Measurements from ENCODE around the gene ACOXL.

Gene ACOXL

GRCh38 chr2:110780461-110780860 lies 48.1 kb downstream of the ACOXL start:
- H3K27ac ChIP-seq (ENCODE audit: extremely low read depth, low read depth, low read length): no peak overlapping the region
- no peaks in the 10 kb centered on the region for H3K36me3 ChIP-seq (ENCODE audit: control insufficient read depth in 2 of 2, insufficient read depth in 1 of 2, low read length in 2 of 2)
- CTCF ChIA-PET: interaction anchor here (0.6 to 0.7 kb wide), 2 partner anchors 36 to 97 kb away, joined by 3 to 5 read pairs; no protein-coding TSS in a partner anchor
- H3K9me3 ChIP-seq (ENCODE audit: control insufficient read depth, insufficient read depth, low read depth, low read length): no peaks in the 10 kb centered on the region
- TF ChIP-seq ZNF155 (tag by site-specific recombination; IDR thresholded peaks at IDR 0.05) (no peak), ZFP69B (tag by site-specific recombination; IDR thresholded peaks at IDR 0.05) (no peak), KLF7 (tag by site-specific recombination; IDR thresholded peaks at IDR 0.05; ENCODE audit: borderline replicate concordance) (no peak)
- TF ChIP-seq, protein P1, sequence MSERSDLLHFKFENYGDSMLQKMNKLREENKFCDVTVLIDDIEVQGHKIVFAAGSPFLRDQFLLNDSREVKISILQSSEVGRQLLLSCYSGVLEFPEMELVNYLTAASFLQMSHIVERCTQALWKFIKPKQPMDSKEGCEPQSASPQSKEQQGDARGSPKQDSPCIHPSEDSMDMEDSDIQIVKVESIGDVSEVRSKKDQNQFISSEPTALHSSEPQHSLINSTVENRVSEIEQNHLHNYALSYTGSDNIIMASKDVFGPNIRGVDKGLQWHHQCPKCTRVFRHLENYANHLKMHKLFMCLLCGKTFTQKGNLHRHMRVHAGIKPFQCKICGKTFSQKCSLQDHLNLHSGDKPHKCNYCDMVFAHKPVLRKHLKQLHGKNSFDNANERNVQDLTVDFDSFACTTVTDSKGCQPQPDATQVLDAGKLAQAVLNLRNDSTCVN (tag by site-specific recombination; optimal IDR thresholded peaks at IDR 0.05): no peak
- no peaks in the 10 kb centered on the region for H3K4me1 ChIP-seq (ENCODE audit: control insufficient read depth, insufficient read depth, low read length)
- no peak overlapping the region for H3K4me3 ChIP-seq (ENCODE audit: low read depth, low read length)
- POLR2A ChIA-PET: no interaction called here

DNA sequence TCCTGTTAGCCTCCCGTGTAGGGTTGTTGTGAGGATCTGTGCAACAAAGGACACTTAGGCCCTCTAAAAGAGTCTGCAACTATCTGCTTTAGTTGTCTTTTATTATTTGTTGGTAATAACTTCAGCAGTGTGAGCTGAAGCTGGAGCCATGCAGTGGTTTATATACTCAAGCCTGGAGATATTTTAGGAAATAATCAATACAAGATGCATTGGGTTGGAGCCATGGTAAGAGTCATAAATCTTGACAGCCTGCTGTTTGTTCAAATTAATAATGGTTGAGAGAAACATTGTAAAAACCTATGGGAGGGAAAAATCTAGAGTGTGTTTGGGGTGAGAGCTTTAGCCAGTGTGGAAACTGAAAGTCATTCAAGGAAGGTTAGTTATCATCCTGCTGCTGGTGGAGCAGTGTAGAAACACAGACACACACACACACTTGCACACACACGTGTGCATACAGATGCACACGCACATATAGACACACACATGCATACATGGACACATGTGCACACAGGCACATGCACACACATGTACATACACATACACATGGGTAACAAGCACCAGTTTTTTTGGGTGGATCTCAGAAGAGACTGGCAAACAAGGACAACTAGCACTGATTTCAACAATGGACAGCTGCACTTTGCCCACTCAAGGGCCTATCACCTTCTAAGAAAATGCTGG lies 51.0 kb downstream of the ACOXL start:
- POLR2A ChIA-PET: no interaction called here
- H3K4me1 ChIP-seq (ENCODE audit: control insufficient read depth, insufficient read depth, low read length): no peaks in the 10 kb centered on the region
- CTCF ChIA-PET: interaction anchor here (1.4 kb wide), 1 partner anchor 28 kb away, joined by 3 read pairs; no protein-coding TSS in a partner anchor

DNA sequence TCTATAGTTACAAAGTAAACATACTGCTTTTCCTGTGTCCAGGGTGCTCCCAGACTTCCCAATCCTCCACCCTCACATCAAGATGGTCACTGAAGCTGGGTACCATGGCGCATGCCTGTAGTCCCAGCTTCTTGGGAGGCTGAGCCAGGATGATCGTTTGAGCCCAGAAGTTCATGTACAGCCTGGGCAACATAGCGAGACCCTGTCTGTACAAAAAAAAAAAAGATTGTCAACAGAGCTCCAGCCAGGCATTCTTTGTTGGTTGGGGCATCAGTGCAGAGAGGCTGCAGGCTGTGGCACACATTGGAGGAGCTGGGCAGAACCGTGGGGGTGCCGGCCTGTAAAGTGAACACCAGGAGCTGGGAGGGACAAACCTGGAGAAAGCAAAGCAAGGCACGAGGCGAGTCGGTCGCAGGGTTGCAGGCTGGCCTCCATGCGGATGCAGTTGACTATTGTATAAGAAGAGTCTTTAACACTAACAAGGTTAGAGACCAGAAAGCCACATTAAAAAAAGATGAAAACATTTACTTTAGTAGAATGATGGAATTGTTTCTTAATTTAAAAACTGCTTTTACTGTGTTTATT lies 51.8 kb downstream of the ACOXL start:
- no peaks in the 10 kb centered on the region for H3K4me1 ChIP-seq (ENCODE audit: control insufficient read depth, insufficient read depth, low read length)
- H3K27ac ChIP-seq (ENCODE audit: extremely low read depth, low read depth, low read length): no peak overlapping the region
- no peaks in the 10 kb centered on the region for H3K36me3 ChIP-seq (ENCODE audit: control insufficient read depth in 2 of 2, insufficient read depth in 1 of 2, low read length in 2 of 2)
- H3K4me3 ChIP-seq (ENCODE audit: low read depth, low read length): no peak overlapping the region
- POLR2A ChIA-PET: no interaction called here
- no peaks in the 10 kb centered on the region for H3K9me3 ChIP-seq (ENCODE audit: control insufficient read depth, insufficient read depth, low read depth, low read length)
- CTCF ChIA-PET: interaction anchor here (1.4 kb wide), 1 partner anchor 28 kb away, joined by 3 read pairs; no protein-coding TSS in a partner anchor
- no peak for TF ChIP-seq ZNF704 (tag by site-specific recombination; IDR thresholded peaks at IDR 0.05)
- TF ChIP-seq, protein P2, sequence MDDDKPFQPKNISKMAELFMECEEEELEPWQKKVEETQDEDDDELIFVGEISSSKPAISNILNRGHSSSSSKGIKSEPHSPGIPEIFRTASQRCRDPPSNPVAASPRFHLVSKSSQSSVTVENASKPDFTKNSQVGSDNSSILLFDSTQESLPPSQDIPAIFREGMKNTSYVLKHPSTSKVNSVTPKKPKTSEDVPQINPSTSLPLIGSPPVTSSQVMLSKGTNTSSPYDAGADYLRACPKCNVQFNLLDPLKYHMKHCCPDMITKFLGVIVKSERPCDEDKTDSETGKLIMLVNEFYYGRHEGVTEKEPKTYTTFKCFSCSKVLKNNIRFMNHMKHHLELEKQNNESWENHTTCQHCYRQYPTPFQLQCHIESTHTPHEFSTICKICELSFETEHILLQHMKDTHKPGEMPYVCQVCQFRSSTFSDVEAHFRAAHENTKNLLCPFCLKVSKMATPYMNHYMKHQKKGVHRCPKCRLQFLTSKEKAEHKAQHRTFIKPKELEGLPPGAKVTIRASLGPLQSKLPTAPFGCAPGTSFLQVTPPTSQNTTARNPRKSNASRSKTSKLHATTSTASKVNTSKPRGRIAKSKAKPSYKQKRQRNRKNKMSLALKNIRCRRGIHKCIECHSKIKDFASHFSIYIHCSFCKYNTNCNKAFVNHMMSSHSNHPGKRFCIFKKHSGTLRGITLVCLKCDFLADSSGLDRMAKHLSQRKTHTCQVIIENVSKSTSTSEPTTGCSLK (tag by site-specific recombination; IDR thresholded peaks at IDR 0.05): no peak
- TF ChIP-seq HOXC10 (CRISPR knock-in tag; IDR thresholded peaks at IDR 0.05): no peak
- no peak for TF ChIP-seq ZNF391 (tag by site-specific recombination; IDR thresholded peaks at IDR 0.05; ENCODE audit: borderline replicate concordance, low read depth)
- no peak for TF ChIP-seq ZNF211 (tag by site-specific recombination; IDR thresholded peaks at IDR 0.05; ENCODE audit: low read depth)
- TF ChIP-seq ZNF623 (tag by site-specific recombination; IDR thresholded peaks at IDR 0.05): no peak
- no peak for TF ChIP-seq ZNF629 (tag by site-specific recombination; IDR thresholded peaks at IDR 0.05)
- TF ChIP-seq ZNF37A (tag by site-specific recombination; IDR thresholded peaks at IDR 0.05): no peak
- no peak for TF ChIP-seq ZNF837 (tag by site-specific recombination; IDR thresholded peaks at IDR 0.05)
- no peak for TF ChIP-seq ZNF280D (tag by site-specific recombination; IDR thresholded peaks at IDR 0.05)
- TF ChIP-seq ZNF548 (tag by site-specific recombination; IDR thresholded peaks at IDR 0.05): no peak
- no peak for TF ChIP-seq ZNF292 (tag by site-specific recombination; IDR thresholded peaks at IDR 0.05; ENCODE audit: borderline replicate concordance, low read depth)
- TF ChIP-seq ZNF692 (tag by site-specific recombination; IDR thresholded peaks at IDR 0.05): no peak
- no peak for TF ChIP-seq TCF7L2 (IDR thresholded peaks at IDR 0.05; ENCODE audit: borderline replicate concordance, low read depth, low read length)
- TF ChIP-seq ZIC2 (tag by site-specific recombination; IDR thresholded peaks at IDR 0.05): no peak

More for the DNA sequence above, 51.0 kb downstream of the ACOXL start:
- TF ChIP-seq ZNF626 (tag by site-specific recombination; IDR thresholded peaks at IDR 0.05) (no peak), ZNF311 (tag by site-specific recombination; IDR thresholded peaks at IDR 0.05; ENCODE audit: borderline replicate concordance) (no peak), ZNF768 (tag by site-specific recombination; IDR thresholded peaks at IDR 0.05) (no peak), ZNF473 (tag by site-specific recombination; IDR thresholded peaks at IDR 0.05) (no peak), HOXA7 (CRISPR knock-in tag; IDR thresholded peaks at IDR 0.05; ENCODE audit: borderline replicate concordance) (no peak), FEZF1 (tag by site-specific recombination; IDR thresholded peaks at IDR 0.05) (no peak), IKZF3 (tag by site-specific recombination; IDR thresholded peaks at IDR 0.05) (no peak), ZNF426 (tag by site-specific recombination; IDR thresholded peaks at IDR 0.05) (no peak)
- Histone ChIP-seq H3K27ac (ENCODE audit: extremely low read depth, low read depth, low read length) (no peak overlapping the region), H3K9me3 (ENCODE audit: control insufficient read depth, insufficient read depth, low read depth, low read length) (no peaks in the 10 kb centered on the region), H3K4me3 (ENCODE audit: low read depth, low read length) (no peak overlapping the region), H3K36me3 (ENCODE audit: control insufficient read depth in 2 of 2, insufficient read depth in 1 of 2, low read length in 2 of 2) (no peaks in the 10 kb centered on the region)

Measured in HEK293 (cell line).